NOMO-1 treated with DMSO at 0.1 percent for 48 hours (cell line): Measurements from ENCODE around the gene RSPH10B2.
"Not testable (repeated sequence)": the region's sequence is repeated elsewhere in the genome, so short reads cannot be mapped to it uniquely, and the experiment has no call there.

Experiments used
- DNase-seq: peaks from one replicate; lab custom pipeline; 2025; ENCODE audit not compliant: unreplicated experiment; lab: John Stamatoyannopoulos, UW

The RSPH10B2 gene

DNA sequence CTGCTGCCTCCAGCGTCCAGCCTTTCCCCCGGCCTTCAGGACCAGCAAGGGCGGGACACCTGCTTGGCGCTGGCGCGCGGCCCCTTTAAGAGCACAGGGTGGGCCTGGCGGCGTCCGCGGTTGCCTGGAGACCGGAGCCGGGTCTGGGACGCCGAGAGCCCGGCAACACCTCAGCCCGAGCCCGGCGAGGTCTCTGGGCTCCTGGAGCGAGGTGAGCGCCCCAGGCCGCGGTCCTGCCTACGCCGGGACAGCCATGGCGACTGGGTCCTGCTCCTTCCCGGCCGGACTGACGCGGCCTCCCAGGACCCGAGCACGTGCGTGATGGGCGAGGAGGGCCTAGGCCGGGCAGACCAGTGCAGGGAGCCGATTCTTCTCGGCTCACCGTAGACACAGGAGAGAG lies at the start of gene RSPH10B2:
Gene RSPH10B2, plus strand, starts transcription at position 140 of the 400 bp plus-strand sequence. CDS start 3,575 bp downstream, outside the sequence.
- not testable (repeated sequence) for DNase-seq

DNA sequence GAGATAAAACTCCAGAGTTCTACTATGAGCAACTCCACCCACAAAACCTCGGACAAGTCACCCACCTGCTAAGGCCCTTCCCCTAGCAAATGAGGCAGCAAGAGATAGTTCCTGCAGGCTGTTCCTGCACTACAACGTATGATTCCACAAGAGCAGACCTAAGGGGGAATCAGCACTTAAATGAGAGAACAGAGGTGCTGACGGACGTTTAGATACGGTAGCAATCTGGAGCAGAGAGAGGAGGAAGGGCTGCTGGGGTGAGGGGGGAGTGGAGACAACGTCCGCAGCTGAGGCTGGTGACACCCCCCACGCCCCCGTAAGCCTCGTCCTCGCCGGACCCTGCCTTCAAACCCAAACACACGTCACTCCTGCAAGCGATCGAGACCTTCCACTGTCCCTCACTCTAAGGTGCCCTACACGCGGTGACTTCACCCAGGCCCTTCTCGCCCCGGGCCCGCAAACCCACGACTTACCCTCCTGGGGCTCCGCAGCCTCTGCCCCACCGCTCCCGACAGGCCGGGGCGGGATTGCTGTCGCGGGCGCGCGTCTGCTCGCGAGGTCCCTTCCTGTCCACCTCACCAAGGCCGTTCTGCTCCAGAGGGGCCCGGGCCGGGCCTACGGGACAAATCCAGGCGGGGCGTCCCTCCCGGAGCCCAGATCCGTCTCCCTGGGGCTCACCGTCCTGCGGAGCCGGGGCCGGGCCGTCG lies 47.8 kb upstream of the RSPH10B2 start:
- peak; percentile 27 for DNase-seq

DNA sequence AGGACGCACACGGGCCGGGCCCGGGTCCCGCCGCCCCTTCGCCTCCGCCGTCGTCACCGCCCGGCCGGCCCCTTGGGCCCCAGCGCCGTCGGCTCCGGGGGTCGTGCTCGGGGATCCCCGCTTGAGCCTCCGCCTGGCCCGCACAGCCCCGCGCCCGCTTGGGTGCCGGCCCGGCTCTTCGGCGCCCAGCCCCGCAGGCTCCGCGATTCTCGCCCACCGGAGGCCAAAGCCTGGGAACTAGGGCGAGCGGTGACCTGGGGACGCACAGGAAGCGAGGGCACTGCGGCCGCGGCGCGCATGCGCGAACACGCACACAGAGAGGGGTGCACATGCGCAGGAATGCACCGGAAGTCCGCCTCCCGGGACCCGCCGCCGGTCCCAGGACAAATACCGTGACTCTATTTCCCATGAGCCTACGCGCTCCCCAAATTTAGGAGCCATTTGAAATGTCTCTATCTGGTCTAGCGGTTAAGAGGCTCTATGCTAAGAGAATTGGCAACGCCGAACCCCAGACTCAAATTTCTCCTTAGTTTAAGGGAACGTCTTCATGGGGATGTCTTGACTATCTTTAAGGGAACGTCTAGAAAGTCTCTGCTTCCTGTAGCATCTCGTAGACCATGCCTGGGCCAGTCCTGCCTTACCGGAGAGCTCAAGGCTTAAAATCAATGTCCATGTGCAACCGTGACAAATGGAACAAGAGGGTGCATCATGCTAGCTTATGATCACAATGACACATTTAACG lies 47.1 kb upstream of the RSPH10B2 start, which contains the start of gene ZNF12:
Gene ZNF12, minus strand, starts transcription at position 282 of the 742 bp plus-strand sequence. CDS start 1,774 bp downstream, outside the sequence.
- peak; percentile 90 for DNase-seq

DNA sequence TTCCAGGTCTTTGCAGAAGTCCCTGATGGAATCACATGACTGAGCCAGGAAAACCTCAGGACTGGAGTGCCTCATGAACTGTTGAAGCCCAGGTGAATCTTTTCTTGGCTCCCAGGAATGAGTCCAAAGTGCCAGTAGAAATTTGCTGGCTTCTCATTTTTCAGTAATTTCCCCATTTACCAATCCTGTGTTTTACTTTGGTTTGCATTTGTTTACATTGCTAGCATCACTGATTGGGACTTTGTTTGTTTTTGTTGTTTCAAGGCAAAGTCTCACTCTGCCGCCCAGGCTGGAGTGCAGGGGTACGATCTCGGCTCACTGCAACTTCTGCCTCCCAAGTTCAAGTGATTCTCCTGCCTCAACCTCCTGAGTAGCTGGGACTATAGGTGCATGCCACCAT lies 45.6 kb upstream of the RSPH10B2 start:
- no peak for DNase-seq

DNA sequence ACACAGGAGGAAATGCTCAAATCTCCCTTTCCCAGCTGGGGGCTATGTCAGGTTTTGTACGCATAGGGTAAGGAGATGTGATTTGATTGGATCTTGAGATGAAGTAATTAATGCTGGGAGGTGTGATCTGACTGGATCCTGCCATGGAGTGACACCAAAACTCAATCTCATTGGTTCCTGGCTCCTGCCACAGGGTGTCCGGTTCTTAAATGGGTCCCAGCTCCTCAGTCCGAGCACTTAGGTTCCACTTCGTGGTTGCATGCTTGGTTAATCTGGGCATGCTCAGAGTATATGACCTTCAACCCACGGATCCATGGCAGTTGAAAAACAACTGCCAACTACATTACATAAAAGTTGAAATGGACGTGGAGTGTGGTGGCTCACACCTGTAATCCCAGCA lies 44.1 kb upstream of the RSPH10B2 start:
- no peak for DNase-seq

DNA sequence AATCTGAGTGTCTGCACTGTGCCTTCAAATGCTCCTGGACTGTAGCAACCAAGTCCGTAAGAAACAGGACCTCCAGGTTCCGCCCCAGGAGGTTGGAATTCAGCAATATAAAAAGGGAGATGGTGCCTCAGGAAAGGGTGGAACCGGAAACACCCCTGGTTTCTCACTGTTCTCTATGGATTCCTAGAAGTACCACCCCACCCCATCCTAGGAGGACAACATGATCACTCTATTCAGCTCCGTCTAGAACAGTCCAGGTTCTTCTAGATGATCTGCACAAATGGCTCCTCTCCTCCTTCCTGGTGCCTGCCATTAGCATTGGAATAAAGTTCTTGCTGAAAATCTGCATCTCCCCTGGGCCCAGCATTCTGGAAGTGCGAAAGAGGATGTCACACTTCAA lies 39.5 kb upstream of the RSPH10B2 start:
- DNase-seq = no peak

DNA sequence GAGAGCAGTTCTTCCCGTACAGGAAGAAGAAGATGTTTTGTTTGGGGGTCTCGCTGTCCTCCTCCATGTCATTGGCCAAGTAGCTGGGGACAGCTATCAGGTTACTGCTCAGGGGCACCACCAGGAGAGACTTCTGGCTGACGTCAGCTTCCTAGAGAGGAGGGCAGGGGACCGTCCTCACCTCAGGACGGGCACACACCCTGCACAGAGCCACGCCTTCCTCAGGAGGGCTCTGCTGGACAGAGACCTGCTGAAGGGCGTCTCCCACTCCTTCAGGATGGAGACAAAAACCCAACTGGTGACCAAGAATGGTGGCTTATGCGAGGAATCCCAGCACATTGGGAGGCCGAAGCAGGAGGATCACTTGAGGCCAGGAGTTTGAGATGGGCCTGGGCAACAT lies 38.0 kb upstream of the RSPH10B2 start:
- not testable (repeated sequence) for DNase-seq

DNA sequence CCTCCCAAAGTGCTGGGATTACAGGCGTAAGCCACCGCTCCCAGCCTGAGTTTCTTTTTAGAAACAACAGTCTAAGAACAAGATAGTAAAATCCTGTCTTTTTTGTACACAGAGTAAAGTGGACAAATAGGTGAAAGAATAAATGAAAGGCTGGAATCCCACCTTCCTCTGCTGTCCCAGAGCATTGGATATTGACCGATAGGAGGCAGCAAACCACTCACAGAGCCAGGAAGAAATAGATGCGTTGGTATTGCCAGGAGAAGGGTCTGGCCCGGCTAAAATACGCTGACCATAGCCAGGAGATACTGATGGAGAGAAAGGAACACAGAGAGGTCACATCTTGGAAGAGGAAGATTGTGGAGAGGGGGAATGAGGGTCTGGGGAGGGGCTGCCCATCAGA lies 35.8 kb upstream of the RSPH10B2 start:
- DNase-seq = no peak

DNA sequence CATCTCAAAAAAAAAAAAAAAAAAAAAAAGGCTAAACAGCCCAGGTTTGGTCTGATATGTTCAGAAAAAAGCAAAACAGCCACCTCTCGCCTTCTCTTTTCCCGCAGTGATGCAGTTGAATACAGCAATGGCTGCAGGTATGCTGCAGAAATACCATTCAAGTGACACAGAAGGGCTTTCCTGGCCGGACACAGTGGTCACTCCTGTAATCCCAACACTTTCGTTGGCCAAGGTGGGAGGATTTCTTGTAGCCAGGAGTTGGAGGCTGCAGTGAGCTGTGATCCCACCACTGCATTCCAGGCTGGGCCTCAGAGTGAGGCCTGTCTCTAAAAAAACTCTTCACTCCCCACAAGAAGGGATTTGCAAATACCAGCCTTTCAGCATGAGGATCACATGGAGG lies 29.6 kb upstream of the RSPH10B2 start:
- DNase-seq = not testable (repeated sequence)

DNA sequence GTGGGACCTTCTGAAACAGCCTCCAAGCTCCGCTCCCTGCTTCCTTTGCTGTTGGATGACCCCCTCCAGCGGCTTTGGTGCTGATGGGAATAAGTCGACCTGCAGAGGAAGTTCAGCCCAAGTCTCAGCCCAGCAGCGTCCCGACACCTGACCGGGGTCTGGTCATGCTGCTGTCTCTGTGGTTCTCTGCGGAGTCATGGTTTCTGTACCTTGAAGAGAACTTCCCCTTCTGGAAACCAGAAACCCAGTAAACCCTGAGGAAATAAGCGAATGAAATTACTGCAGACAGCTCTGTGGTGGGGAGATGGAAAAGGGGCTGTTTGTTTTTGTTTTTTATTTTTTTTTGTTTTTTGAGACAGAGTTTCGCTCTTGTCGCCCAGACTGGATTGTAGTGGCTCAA lies 28.9 kb upstream of the RSPH10B2 start:
- peak; percentile 84 for DNase-seq

DNA sequence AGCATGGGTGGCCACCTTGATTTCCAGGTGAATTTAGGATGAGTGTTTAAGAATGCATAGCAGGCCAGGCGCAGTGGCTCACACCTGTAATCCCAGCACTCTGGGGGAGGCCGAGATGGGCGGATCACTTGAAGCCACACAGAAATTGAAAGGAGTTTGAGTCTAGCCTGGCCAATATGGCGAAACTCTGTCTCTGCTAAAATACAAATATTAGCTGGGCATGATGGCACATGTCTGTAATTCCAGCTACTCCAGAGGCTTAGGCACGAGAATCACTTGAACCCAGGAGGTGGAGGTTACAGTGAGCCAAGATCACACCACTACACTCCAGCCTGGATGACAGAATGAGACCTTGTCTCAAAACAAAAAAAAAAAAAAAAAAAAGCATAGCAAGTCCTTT lies 27.6 kb upstream of the RSPH10B2 start:
- DNase-seq = not testable (repeated sequence)

DNA sequence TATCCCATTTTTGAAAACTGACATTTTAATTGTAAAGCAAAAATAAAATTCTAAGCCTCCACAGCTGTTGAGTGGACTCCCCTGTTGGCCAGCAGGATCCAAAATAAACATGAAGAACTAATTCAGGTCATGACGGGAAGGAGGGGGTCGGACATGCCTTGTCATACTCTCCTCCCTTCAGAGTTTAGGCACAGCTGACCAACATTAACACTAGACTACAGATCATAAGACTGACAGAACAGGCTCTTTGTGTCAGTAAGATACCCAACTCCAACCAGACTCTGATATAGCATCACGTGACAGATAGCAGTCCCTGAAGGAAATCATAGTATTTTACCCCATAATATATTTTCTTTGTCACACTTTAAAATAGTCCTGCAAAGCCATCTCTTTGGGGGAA lies 26.2 kb upstream of the RSPH10B2 start:
- no peak for DNase-seq

DNA sequence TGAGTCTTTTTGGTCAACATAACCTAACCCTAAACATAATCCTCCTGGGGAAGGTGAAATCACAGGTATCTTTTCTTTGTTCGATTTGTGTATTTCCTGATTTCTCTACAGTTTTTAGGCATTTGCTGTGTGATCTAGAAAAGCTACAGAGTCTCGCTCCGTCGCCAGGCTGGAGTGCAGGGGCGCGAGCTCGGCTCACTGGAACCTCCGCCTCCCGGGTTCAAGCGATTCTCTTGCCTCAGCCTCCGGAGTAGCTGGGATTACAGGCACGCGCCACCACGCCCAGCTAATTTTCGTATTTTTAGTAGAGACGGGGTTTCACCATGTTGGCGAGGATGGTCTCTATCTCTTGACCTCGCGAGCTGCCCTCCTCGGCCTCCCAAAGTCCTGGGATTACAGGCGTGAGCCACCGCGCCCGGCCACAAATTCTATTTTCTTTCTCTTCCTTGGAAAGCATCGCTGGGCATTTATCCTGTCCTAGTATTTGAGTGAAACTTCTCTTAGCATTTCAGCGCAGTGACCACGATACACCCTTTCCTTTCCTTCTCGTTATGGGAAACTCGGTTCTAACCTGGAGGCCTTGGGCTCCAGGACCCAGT lies 24.9 kb upstream of the RSPH10B2 start:
- not testable (repeated sequence) for DNase-seq

DNA sequence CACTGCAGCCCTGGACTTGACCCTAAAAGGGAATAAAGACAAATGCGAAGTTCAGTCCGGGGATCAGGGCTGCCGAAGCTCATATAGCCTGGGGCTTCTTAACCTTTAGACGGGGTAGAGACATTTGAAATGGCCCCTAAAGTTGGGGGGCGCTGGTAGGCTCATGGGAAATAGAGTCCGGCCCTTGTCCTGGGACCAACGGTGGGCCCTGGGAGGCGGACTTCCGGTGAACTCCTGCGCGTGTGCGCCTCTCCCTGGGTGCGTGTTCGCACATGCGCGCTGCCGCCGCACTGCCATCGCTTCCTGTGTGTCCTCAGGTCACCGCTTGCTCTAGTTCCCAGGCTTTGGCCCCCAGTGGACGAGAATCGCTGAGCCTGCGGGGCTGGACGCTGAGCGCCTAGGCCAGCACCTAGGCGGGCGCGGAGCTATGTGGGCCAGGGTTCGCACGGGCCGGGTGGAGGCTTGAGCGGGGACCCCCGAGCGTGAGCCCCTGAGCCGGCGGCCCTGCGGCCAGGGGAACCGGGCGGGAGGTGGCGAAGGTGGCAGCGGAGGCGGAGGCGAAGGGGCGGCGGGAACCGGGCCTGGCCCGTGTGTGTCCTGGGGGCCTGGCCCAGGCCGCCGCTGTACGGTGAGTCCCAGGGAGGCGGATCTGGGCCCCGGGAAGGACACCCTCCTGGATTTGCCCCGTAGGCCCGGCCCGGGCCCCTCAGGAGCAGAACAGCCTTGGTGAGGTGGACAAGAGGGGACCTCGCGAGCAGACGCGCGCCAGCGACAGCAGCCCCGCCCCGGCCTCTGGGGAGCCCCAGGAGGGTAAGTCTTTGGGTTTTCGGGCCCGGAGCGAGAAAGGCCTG lies 24.2 kb upstream of the RSPH10B2 start:
- peak; percentile 75 for DNase-seq

DNA sequence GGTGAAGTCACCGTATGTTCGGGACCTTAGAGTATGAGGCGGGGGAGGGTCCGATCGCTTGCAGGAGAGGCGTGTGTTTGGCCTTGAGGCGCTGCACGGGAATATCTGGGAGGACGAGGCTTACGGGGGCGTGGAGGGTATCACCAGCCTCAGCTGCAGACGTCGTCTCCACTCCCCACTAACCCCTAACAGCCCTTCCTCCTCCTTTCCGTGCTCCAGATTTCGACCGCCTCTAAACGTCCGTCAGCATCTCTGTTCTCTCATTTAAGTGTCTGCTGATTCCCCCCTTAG lies 23.6 kb upstream of the RSPH10B2 start:
- DNase-seq = no peak

DNA sequence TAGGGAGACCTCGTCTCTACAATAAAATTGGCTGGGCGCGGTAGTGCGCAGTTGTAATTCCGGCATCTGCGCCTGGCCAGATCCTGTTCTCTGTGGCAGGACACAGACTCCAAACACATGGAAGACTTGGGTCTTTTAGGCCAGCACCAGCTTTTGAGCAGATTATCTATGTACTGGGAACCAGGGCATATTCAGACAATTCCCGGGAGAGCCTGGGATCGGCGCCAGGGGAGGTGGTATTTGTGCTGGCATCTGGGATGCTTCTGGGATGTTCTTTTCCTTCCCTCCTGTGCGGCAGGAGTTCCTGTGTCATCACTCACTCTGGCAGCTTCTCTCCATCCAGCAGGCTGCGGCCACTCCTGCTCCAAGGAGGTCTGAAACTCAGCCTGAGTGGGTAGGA lies 15.5 kb upstream of the RSPH10B2 start:
- not testable (repeated sequence) for DNase-seq

DNA sequence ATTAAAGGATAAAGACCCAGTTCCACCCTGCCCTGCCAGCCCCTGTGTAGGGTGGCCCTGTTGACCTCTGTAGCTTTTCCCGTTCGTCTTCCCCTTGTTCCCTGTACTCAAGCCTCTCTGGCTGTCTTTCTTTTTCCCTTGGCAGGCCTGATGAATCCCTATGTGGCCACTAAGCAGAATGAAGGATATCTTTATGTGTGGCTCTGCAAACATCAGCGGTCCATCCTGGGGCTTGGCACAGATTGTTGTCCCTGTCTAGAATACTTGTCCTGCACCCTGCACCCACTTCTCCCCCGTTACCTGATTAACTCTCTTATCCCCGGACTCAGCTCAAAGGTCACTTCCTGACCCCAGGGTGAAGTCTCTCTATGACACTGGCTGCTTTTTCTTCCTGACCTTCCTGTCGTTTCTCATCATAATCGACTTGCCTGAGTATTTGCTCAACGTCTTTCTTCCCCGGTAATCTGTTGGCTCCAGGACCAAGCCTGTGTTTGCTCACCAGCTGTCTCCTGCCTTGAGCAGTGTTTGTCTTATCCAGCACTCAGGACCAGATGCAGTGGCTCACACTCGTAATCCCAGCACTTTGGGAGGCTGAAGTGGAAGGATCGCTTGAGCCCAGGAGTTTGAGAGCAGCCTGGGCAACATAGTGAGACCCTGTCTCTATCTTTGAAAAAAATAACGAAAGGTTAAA lies 9.3 kb upstream of the RSPH10B2 start:
- not testable (repeated sequence) for DNase-seq

DNA sequence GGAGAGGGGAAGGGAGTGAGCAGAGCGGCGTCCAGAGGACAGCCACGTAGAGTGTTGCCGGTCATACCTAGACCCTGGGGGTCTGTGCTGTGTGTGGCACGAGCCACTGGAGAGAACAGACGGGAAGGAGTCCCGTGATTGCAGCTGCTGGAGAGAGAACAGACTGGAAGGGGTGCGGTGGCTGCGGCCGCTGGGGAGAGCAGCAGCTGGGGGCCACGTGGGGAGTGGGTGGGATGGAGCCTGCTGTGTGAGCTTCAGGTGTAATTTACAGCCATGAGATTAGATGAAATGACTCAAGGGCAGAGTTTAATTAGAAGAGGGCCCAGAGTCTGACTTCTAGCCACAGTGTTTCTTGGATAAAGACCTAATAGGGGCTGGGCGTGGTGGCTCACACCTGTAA lies 4.6 kb upstream of the RSPH10B2 start:
- DNase-seq = not testable (repeated sequence)

DNA sequence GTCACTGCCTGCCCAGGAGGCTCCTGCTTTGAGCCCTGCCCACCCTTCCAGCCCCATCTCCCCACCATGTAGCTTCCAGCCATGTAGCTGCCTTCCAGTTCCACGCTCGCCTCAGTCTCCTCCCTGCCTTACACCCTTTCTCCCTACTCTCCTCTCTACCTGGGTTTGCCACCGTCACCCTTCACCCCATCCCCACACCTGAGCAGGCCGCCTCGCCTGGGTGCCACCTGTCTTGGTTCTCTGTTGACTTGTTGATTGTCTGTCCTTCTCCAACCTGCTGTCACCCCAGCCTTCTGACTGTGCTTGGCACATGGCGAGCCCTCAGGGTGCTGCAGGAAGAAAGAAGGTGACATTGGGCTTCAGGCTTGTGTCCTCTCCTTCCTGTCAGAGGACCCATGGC lies 3.7 kb upstream of the RSPH10B2 start:
- not testable (repeated sequence) for DNase-seq

DNA sequence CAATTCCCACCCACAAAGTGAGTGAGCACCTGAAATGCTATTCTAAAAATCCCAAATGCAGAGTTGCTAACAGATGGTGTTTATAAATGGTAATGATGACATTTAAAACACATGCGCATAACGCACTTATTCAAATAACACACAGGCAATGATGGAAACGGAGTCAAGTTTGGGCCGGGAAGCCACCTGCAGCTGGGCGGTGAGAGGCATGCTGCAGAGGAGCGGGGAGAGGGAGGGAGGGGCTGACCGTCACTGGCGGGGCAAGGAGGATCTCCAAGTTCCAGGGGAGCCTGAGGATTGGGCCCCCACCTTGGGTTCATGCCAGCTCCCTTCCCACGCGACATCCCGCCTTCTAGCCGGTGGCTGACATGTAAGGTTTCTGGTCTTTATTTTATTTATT lies 7.3 kb downstream of the RSPH10B2 start:
- not testable (repeated sequence) for DNase-seq

DNA sequence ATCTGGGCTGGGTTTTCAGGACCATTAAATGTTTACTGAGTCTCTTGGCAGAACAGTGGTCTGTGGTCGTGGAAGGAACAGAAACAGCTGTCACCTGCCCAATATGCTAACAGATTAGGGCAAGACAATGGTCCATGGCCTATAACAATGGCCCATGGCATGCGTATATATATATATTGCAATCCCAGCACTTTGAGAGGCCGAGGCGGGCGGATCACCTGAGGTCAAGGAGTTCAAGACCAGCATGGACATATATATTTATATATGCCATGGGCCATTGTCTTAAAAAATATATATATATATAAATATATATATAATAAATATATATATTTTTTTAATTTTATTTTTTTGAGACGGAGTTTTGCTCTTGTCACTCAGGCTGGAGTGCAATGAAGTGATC lies 27.7 kb downstream of the RSPH10B2 start:
- not testable (repeated sequence) for DNase-seq
